NCI-H128 (cell line): ENCODE data around the gene ZNF341.
A peak's percentile ranks its signal among the peaks of the same experiment; 100 is the strongest.
"Not testable (repeated sequence)": the region's sequence is repeated elsewhere in the genome, so short reads cannot be mapped to it uniquely, and the experiment has no call there.

Source experiments
- DNase-seq: peaks from one replicate; lab custom pipeline; 2025; ENCODE audit not compliant: unreplicated experiment; lab: John Stamatoyannopoulos, UW

The ZNF341 gene

GRCh38 chr20:33792598-33792989, 60.8 kb downstream of the ZNF341 start:
- not testable (repeated sequence) for DNase-seq

- no peak for DNase-seq
Measured at GRCh38 chr20:33793011-33793931, 61.5 kb downstream of the ZNF341 start.

GRCh38 chr20:33796263-33796906, 64.6 kb downstream of the ZNF341 start:
- peak; percentile 18 for DNase-seq

GRCh38 chr20:33796907-33797544, 65.2 kb downstream of the ZNF341 start:
- no peak for DNase-seq

- DNase-seq = no peak
Measured at GRCh38 chr20:33798444-33798843, 66.6 kb downstream of the ZNF341 start.

GRCh38 chr20:33803921-33804337, 72.1 kb downstream of the ZNF341 start:
- no peak for DNase-seq

GRCh38 chr20:33808388-33808787, 76.6 kb downstream of the ZNF341 start:
- no peak for DNase-seq

GRCh38 chr20:33810259-33810658, 78.5 kb downstream of the ZNF341 start:
- DNase-seq = no peak

GRCh38 chr20:33810885-33811775, 79.3 kb downstream of the ZNF341 start, which contains the start of gene CHMP4B:
Gene CHMP4B, plus strand, starts transcription at chr20:33811348. Its CDS starts 121 bp downstream, at chr20:33811469.
- peak; percentile 96 for DNase-seq

GRCh38 chr20:33811776-33812151, 80.0 kb downstream of the ZNF341 start:
- DNase-seq = no peak

- DNase-seq = no peak
Measured at GRCh38 chr20:33812152-33812849, 80.5 kb downstream of the ZNF341 start.

GRCh38 chr20:33812908-33813462, 81.2 kb downstream of the ZNF341 start:
- no peak for DNase-seq

GRCh38 chr20:33814238-33814712, 82.5 kb downstream of the ZNF341 start:
- DNase-seq = no peak

GRCh38 chr20:33815671-33816070, 83.9 kb downstream of the ZNF341 start:
- DNase-seq = no peak

GRCh38 chr20:33816191-33816590, 84.4 kb downstream of the ZNF341 start:
- no peak for DNase-seq

GRCh38 chr20:33817411-33817810, 85.6 kb downstream of the ZNF341 start:
- DNase-seq = no peak

GRCh38 chr20:33819456-33819855, 87.7 kb downstream of the ZNF341 start:
- no peak for DNase-seq

GRCh38 chr20:33820362-33820761, 88.6 kb downstream of the ZNF341 start:
- no peak for DNase-seq

- no peak for DNase-seq
Measured at GRCh38 chr20:33821270-33821836, 89.6 kb downstream of the ZNF341 start.
